Measurements from ENCODE around the gene BCL11B.

The BCL11B gene

GRCh38 chr14:99185436-99186068 lies 86.4 kb downstream of the BCL11B start:
- no peak for FAIRE-seq
- DNase-seq (ENCODE audit: low spot score), result no peak

GRCh38 chr14:99183716-99184115 lies 88.3 kb downstream of the BCL11B start:
- FAIRE-seq (no peak), DNase-seq (ENCODE audit: low spot score) (no peak)

GRCh38 chr14:99183311-99183710 lies 88.7 kb downstream of the BCL11B start:
- DNase-seq (ENCODE audit: low spot score) (no peak), FAIRE-seq (no peak)

GRCh38 chr14:99182548-99183250 lies 89.3 kb downstream of the BCL11B start:
- no peak for DNase-seq (ENCODE audit: low spot score)
- FAIRE-seq, result no peak

GRCh38 chr14:99181804-99182520 lies 90.0 kb downstream of the BCL11B start:
- no peak for DNase-seq (ENCODE audit: low spot score)
- no peak for FAIRE-seq

GRCh38 chr14:99181241-99181640 lies 90.8 kb downstream of the BCL11B start:
- DNase-seq (ENCODE audit: low spot score) (no peak), FAIRE-seq (no peak)

- no peak for DNase-seq (ENCODE audit: low spot score)
- FAIRE-seq, result no peak
These were observed 92.1 kb downstream of the BCL11B start for GRCh38 chr14:99179946-99180345.

- FAIRE-seq, result no peak
These were observed 92.5 kb downstream of the BCL11B start for GRCh38 chr14:99179506-99179905.

GRCh38 chr14:99177886-99178835 lies 93.8 kb downstream of the BCL11B start:
- no peak for FAIRE-seq

More at GRCh38 chr14:99179506-99179905, 92.5 kb downstream of the BCL11B start:
- no peak for DNase-seq (ENCODE audit: low spot score)

GRCh38 chr14:99177046-99177655 lies 94.8 kb downstream of the BCL11B start:
- FAIRE-seq, result no peak
- no peak for DNase-seq (ENCODE audit: low spot score)

More at GRCh38 chr14:99177886-99178835, 93.8 kb downstream of the BCL11B start:
- DNase-seq (ENCODE audit: low spot score), result no peak

GRCh38 chr14:99176156-99176945 lies 95.6 kb downstream of the BCL11B start:
- DNase-seq (ENCODE audit: low spot score), result no peak
- no peak for FAIRE-seq

- FAIRE-seq (no peak), DNase-seq (ENCODE audit: low spot score) (no peak)
These were observed 96.5 kb downstream of the BCL11B start for GRCh38 chr14:99175331-99176155.

- no peak for FAIRE-seq
- no peak for DNase-seq (ENCODE audit: low spot score)
These were observed 97.2 kb downstream of the BCL11B start for GRCh38 chr14:99174770-99175319.

- FAIRE-seq, result no peak
- DNase-seq (ENCODE audit: low spot score), result no peak
These were observed 97.8 kb downstream of the BCL11B start for GRCh38 chr14:99174081-99174769.

- FAIRE-seq (no peak), DNase-seq (ENCODE audit: low spot score) (no peak)
These were observed 98.5 kb downstream of the BCL11B start for GRCh38 chr14:99173506-99173905.

GRCh38 chr14:99173086-99173485 lies 98.9 kb downstream of the BCL11B start:
- FAIRE-seq (no peak), DNase-seq (ENCODE audit: low spot score) (no peak)

- DNase-seq (ENCODE audit: low spot score) (no peak), FAIRE-seq (no peak)
These were observed 100.6 kb downstream of the BCL11B start for GRCh38 chr14:99171396-99171795.

GRCh38 chr14:99169776-99170356 lies 102.1 kb downstream of the BCL11B start:
- FAIRE-seq, result no peak
- DNase-seq (ENCODE audit: low spot score), result no peak

All from urothelium cell line (cell line).